Right lobe of liver (tissue), 4 donors: ENCODE data around the gene AGO4.

Experiments
- POLR2A ChIP-seq: fragments of 450-650 bp; IDR thresholded peaks from one replicate; pipeline ENCODE4 v1.6.1; 2017; ENCODE audit warnings: antibody characterized with exemption, mild to moderate bottlenecking
- TF ChIP-seq, protein P1 (sequence below), 4 donors: fragments of 200-600 bp in 3 of 4; fragments of 450-650 bp in 1 of 4; IDR thresholded peaks; one replicate each; pipeline versions ENCODE4 v1.5.1 to v1.8.0; 2016 to 2022; ENCODE audit warnings: antibody characterized with exemption in 4 of 4, mild to moderate bottlenecking in 2 of 4
- donor health status: DM: no; HTN: no; CAD: no.
- donor health status: DM: no; HTN: no; CAD: no.
- donor health status: DM: no; HTN: yes; CAD: no.

DNA sequence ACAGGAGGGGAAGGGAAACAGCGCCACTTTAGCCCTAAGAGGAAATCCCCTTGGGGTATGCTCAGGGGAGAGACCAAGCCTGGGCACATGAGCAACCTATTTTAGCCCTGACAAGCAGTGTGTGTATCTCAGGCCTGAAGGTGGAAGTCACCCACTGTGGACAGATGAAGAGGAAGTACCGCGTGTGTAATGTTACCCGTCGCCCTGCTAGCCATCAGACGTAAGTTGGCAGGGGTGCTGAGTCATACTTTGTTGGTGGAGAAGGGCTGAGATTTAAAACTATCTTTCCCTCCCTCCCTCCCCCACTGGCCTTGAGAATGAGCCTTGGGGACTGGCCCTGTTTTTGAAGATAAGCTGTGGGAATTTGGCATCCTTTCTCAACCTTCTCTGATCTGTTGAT is 86.4 kb downstream of the AGO4 start:
- TF ChIP-seq, protein P1, sequence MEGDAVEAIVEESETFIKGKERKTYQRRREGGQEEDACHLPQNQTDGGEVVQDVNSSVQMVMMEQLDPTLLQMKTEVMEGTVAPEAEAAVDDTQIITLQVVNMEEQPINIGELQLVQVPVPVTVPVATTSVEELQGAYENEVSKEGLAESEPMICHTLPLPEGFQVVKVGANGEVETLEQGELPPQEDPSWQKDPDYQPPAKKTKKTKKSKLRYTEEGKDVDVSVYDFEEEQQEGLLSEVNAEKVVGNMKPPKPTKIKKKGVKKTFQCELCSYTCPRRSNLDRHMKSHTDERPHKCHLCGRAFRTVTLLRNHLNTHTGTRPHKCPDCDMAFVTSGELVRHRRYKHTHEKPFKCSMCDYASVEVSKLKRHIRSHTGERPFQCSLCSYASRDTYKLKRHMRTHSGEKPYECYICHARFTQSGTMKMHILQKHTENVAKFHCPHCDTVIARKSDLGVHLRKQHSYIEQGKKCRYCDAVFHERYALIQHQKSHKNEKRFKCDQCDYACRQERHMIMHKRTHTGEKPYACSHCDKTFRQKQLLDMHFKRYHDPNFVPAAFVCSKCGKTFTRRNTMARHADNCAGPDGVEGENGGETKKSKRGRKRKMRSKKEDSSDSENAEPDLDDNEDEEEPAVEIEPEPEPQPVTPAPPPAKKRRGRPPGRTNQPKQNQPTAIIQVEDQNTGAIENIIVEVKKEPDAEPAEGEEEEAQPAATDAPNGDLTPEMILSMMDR (IDR thresholded peaks at IDR 0.05): no peak
- no peak for TF ChIP-seq POLR2A
